GM10847 (cell line): ENCODE measurements around the gene PPFIBP2.

Experiments used
- POLR2A ChIP-seq: IDR thresholded peaks from 2 replicates; pipeline ENCODE4 v1.6.1; 2011; ENCODE audit not compliant: insufficient read length; ENCODE audit errors: extremely low read depth

PPFIBP2 gene

GRCh38 chr11:7606496-7606895, 92.7 kb downstream of the PPFIBP2 start:
- no peak for TF ChIP-seq POLR2A

GRCh38 chr11:7609015-7609414, 95.2 kb downstream of the PPFIBP2 start:
- no peak for TF ChIP-seq POLR2A

- no peak for TF ChIP-seq POLR2A
Observed at GRCh38 chr11:7609521-7609920, 95.7 kb downstream of the PPFIBP2 start.

- no peak for TF ChIP-seq POLR2A
Observed at GRCh38 chr11:7610393-7610792, 96.6 kb downstream of the PPFIBP2 start.

GRCh38 chr11:7611411-7611810, 97.6 kb downstream of the PPFIBP2 start:
- no peak for TF ChIP-seq POLR2A

GRCh38 chr11:7612056-7612660, 98.4 kb downstream of the PPFIBP2 start:
- TF ChIP-seq POLR2A: no peak

- no peak for TF ChIP-seq POLR2A
Observed at GRCh38 chr11:7612661-7613393, 99.0 kb downstream of the PPFIBP2 start.

GRCh38 chr11:7613394-7613720, 99.6 kb downstream of the PPFIBP2 start:
- TF ChIP-seq POLR2A: no peak

GRCh38 chr11:7614656-7615055, 100.9 kb downstream of the PPFIBP2 start:
- no peak for TF ChIP-seq POLR2A

GRCh38 chr11:7617032-7617431, 103.2 kb downstream of the PPFIBP2 start:
- TF ChIP-seq POLR2A: no peak

GRCh38 chr11:7619322-7619721, 105.5 kb downstream of the PPFIBP2 start:
- no peak for TF ChIP-seq POLR2A

- no peak for TF ChIP-seq POLR2A
Observed at GRCh38 chr11:7621090-7621489, 107.3 kb downstream of the PPFIBP2 start.

GRCh38 chr11:7621554-7621953, 107.8 kb downstream of the PPFIBP2 start:
- no peak for TF ChIP-seq POLR2A

- TF ChIP-seq POLR2A: no peak
Observed at GRCh38 chr11:7622721-7623120, 108.9 kb downstream of the PPFIBP2 start.

GRCh38 chr11:7628660-7629059, 114.9 kb downstream of the PPFIBP2 start:
- no peak for TF ChIP-seq POLR2A

- TF ChIP-seq POLR2A: no peak
Observed at GRCh38 chr11:7630002-7630401, 116.2 kb downstream of the PPFIBP2 start.

GRCh38 chr11:7632211-7632610, 118.4 kb downstream of the PPFIBP2 start:
- TF ChIP-seq POLR2A: no peak
